Neural cell (in vitro differentiated cells): ENCODE results near the gene ARHGEF38. TPM values are rescaled to one million over a fixed set of nuclear protein-coding genes. Genes with fewer than 3 reads are reported as not detected.
"Not testable (repeated sequence)": the region's sequence is repeated elsewhere in the genome, so short reads cannot be mapped to it uniquely, and the experiment has no call there.

ENCODE experiments used
- H2AFZ ChIP-seq: fragments of 200-600, 300-800 bp; sonication (generic), shearing (Covaris generic); 2 replicates; pipeline ENCODE4 v1.6.0; 2014; ENCODE audit warnings: low read depth, mild to moderate bottlenecking, antibody characterized with exemption, low read length, moderate library complexity
- H3F3A ChIP-seq: fragments of 200-600 bp; shearing (Covaris generic); 2 replicates; pipeline ENCODE4 v1.6.1; 2016; ENCODE audit warnings: mild to moderate bottlenecking, moderate library complexity, mixed read lengths, antibody characterized with exemption, low read length; ENCODE audit not compliant: insufficient read depth, poor library complexity, severe bottlenecking
- H3K27ac ChIP-seq: fragments of 200-600, 300-800 bp; sonication (generic), shearing (Covaris generic); 2 replicates; pipeline ENCODE4 v1.5.1; 2014; ENCODE audit warnings: mild to moderate bottlenecking, low read length, moderate library complexity
- H3K27me3 ChIP-seq: fragments of 300-800, 200-600 bp; sonication (generic), shearing (Covaris generic); 2 replicates; pipeline ENCODE4 v1.6.0; 2014; ENCODE audit warnings: mild to moderate bottlenecking, low read depth, low read length, moderate library complexity; ENCODE audit not compliant: insufficient read depth
- H3K36me3 ChIP-seq: fragments of 300-800, 200-600 bp; sonication (generic), shearing (Covaris generic); 2 replicates; pipeline ENCODE4 v1.5.1; 2014; ENCODE audit warnings: mild to moderate bottlenecking, antibody characterized with exemption, low read length, moderate library complexity; ENCODE audit not compliant: insufficient read depth
- H3K4me2 ChIP-seq: fragments of 300-800, 200-600 bp; sonication (generic), shearing (Covaris generic); 2 replicates; pipeline ENCODE4 v1.6.0; 2014; ENCODE audit warnings: mild to moderate bottlenecking, low read length
- H3K4me3 ChIP-seq: fragments of 300-800, 200-600 bp; sonication (generic), shearing (Covaris generic); 2 replicates; pipeline ENCODE4 v1.5.1; 2014; ENCODE audit warnings: mild to moderate bottlenecking, low read length, moderate library complexity
- H3K79me2 ChIP-seq: fragments of 200-600 bp; shearing (Covaris generic); replicated peaks from 2 replicates; pipeline ENCODE4 v1.6.0; 2014; ENCODE audit warnings: mild to moderate bottlenecking, low read length, moderate library complexity; ENCODE audit not compliant: insufficient read depth
- H3K9ac ChIP-seq: fragments of 300-800, 200-600 bp; sonication (generic), shearing (Covaris generic); 2 replicates; pipeline ENCODE4 v1.6.1; 2016; ENCODE audit warnings: mild to moderate bottlenecking, low read length, mixed read lengths
- H3K9me2 ChIP-seq: fragments of 200-600 bp; shearing (Covaris generic); 2 replicates; pipeline ENCODE4 v1.6.1; 2016; ENCODE audit warnings: mild to moderate bottlenecking, low read length, mixed read lengths; ENCODE audit not compliant: insufficient read depth
- H3K9me3 ChIP-seq: fragments of 200-600, 300-800 bp; sonication (generic), shearing (Covaris generic); 2 replicates; pipeline ENCODE4 v1.6.1; 2016; ENCODE audit warnings: mild to moderate bottlenecking, mixed run types, low read length, moderate library complexity, mixed read lengths
- H4K20me1 ChIP-seq: fragments of 200-600 bp; shearing (Covaris generic); 2 replicates; pipeline ENCODE4 v1.6.1; 2016; ENCODE audit warnings: mild to moderate bottlenecking, mixed run types; ENCODE audit not compliant: insufficient read depth
- EP300 ChIP-seq: fragments of 450-650 bp; conservative IDR thresholded peaks from 2 replicates; pipeline ENCODE4 v1.6.1; 2014; ENCODE audit warnings: antibody characterized with exemption, mild to moderate bottlenecking, moderate library complexity; ENCODE audit not compliant: poor library complexity, severe bottlenecking
- EZH2 ChIP-seq: fragments of 200-600, 300-800 bp; shearing (Covaris generic), sonication (generic); IDR thresholded peaks from 2 replicates; pipeline ENCODE4 v1.6.1; 2014; ENCODE audit warnings: antibody characterized with exemption, low read length, borderline replicate concordance, mild to moderate bottlenecking; ENCODE audit not compliant: insufficient read depth, poor library complexity, severe bottlenecking
- MXI1 ChIP-seq: fragments of 450-650 bp; conservative IDR thresholded peaks from 2 replicates; pipeline ENCODE4 v1.6.1; 2014; ENCODE audit warnings: antibody characterized with exemption, mild to moderate bottlenecking; ENCODE audit not compliant: poor library complexity, severe bottlenecking
- POLR2AphosphoS5 ChIP-seq: IDR thresholded peaks from 2 replicates; pipeline ENCODE4 v1.6.1; 2012
- RAD21 ChIP-seq: fragments of 450-650 bp; conservative IDR thresholded peaks from 2 replicates; pipeline ENCODE4 v1.6.1; 2014; ENCODE audit warnings: antibody characterized with exemption, mild to moderate bottlenecking, moderate library complexity
- REST ChIP-seq: IDR thresholded peaks from 2 replicates; pipeline ENCODE4 v1.6.1; 2012; ENCODE audit warnings: borderline replicate concordance
- SMC3 ChIP-seq: fragments of 450-650 bp; conservative IDR thresholded peaks from 2 replicates; pipeline ENCODE4 v1.6.1; 2014; ENCODE audit warnings: antibody characterized with exemption, mild to moderate bottlenecking, moderate library complexity; ENCODE audit not compliant: poor library complexity
- TAF1 ChIP-seq: IDR thresholded peaks from 2 replicates; pipeline ENCODE4 v1.6.1; 2012; ENCODE audit warnings: low read depth
- polyA plus RNA-seq: library from polyadenylated mRNA; depleted of rRNA; stranded (reverse); fragments of >200 nt; gene quantifications from 2 replicates; pipeline ENCODE4 v1.2.3, GENCODE V29; 2014
- TF ChIP-seq, protein P1 (sequence below): fragments of 450-650 bp; IDR thresholded peaks from 2 replicates; pipeline ENCODE4 v1.5.1; 2014; ENCODE audit warnings: antibody characterized with exemption, mild to moderate bottlenecking, moderate library complexity; ENCODE audit not compliant: poor library complexity, severe bottlenecking

Gene ARHGEF38
- polyA plus RNA-seq, 1 donor from 2014 or later: not detected

- Histone ChIP-seq H3K4me3 (no peak overlapping the region), H3K9me2 (no peaks in the 10 kb centered on the region), H3K27ac (no peak overlapping the region), H4K20me1 (no peaks in the 10 kb centered on the region), H3K27me3 (no peaks in the 10 kb centered on the region), H3K4me2 (no peak overlapping the region), H3K36me3 (peaks cover 8% of the 10 kb centered on the region), H3K79me2 (no peaks in the 10 kb centered on the region), H2AFZ (no peak overlapping the region), H3K9me3 (no peaks in the 10 kb centered on the region), H3K9ac (no peak overlapping the region), H3F3A (no peaks in the 10 kb centered on the region)
- TF ChIP-seq EZH2 (no peak), EP300 (no peak), MXI1 (no peak), SMC3 (no peak), POLR2AphosphoS5 (no peak), TAF1 (no peak), RAD21 (no peak), REST (no peak)
- TF ChIP-seq, protein P1, sequence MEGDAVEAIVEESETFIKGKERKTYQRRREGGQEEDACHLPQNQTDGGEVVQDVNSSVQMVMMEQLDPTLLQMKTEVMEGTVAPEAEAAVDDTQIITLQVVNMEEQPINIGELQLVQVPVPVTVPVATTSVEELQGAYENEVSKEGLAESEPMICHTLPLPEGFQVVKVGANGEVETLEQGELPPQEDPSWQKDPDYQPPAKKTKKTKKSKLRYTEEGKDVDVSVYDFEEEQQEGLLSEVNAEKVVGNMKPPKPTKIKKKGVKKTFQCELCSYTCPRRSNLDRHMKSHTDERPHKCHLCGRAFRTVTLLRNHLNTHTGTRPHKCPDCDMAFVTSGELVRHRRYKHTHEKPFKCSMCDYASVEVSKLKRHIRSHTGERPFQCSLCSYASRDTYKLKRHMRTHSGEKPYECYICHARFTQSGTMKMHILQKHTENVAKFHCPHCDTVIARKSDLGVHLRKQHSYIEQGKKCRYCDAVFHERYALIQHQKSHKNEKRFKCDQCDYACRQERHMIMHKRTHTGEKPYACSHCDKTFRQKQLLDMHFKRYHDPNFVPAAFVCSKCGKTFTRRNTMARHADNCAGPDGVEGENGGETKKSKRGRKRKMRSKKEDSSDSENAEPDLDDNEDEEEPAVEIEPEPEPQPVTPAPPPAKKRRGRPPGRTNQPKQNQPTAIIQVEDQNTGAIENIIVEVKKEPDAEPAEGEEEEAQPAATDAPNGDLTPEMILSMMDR: no peak
Observed at GRCh38 chr4:105686571-105686970, 134.2 kb downstream of the ARHGEF38 start.

GRCh38 chr4:105694812-105695211, 142.4 kb downstream of the ARHGEF38 start:
- H3K36me3 ChIP-seq: peaks cover 21% of the 10 kb centered on the region
- not testable (repeated sequence) for H3K9me2 ChIP-seq, H3K4me2 ChIP-seq, H3F3A ChIP-seq, H3K79me2 ChIP-seq, H3K27ac ChIP-seq, H3K9me3 ChIP-seq, H4K20me1 ChIP-seq, H3K9ac ChIP-seq, H3K27me3 ChIP-seq, H3K4me3 ChIP-seq, H2AFZ ChIP-seq

GRCh38 chr4:105695832-105696231, 143.4 kb downstream of the ARHGEF38 start:
- H3K9me3 ChIP-seq, H3K9ac ChIP-seq, H3F3A ChIP-seq, H3K27me3 ChIP-seq, H3K4me2 ChIP-seq, H4K20me1 ChIP-seq, H2AFZ ChIP-seq, H3K79me2 ChIP-seq, H3K27ac ChIP-seq, H3K4me3 ChIP-seq, H3K9me2 ChIP-seq: not testable (repeated sequence)
- H3K36me3 ChIP-seq: peaks cover 21% of the 10 kb centered on the region
